GM18517 (cell line): ENCODE measurements around the gene WDR41.
A peak's percentile ranks its signal among the peaks of the same experiment; 100 is the strongest.
"Not testable (repeated sequence)": the region's sequence is repeated elsewhere in the genome, so short reads cannot be mapped to it uniquely, and the experiment has no call there.

Source experiments
- ATAC-seq: cut with Tn5 transposase; IDR thresholded peaks from one replicate; pipeline ENCODE4 v1.9.1; 2021; ENCODE audit warnings: mild to moderate bottlenecking, moderate library complexity; ENCODE audit not compliant: unreplicated experiment

Gene WDR41, protein sequence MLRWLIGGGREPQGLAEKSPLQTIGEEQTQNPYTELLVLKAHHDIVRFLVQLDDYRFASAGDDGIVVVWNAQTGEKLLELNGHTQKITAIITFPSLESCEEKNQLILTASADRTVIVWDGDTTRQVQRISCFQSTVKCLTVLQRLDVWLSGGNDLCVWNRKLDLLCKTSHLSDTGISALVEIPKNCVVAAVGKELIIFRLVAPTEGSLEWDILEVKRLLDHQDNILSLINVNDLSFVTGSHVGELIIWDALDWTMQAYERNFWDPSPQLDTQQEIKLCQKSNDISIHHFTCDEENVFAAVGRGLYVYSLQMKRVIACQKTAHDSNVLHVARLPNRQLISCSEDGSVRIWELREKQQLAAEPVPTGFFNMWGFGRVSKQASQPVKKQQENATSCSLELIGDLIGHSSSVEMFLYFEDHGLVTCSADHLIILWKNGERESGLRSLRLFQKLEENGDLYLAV

GRCh38 chr5:77491783-77492652 lies at the start of gene WDR41:
Gene WDR41 (minus strand): TSS chr5:77492316. CDS start chr5:77492220, 96 bp downstream.
- ATAC-seq, result peak; percentile 90

DNA sequence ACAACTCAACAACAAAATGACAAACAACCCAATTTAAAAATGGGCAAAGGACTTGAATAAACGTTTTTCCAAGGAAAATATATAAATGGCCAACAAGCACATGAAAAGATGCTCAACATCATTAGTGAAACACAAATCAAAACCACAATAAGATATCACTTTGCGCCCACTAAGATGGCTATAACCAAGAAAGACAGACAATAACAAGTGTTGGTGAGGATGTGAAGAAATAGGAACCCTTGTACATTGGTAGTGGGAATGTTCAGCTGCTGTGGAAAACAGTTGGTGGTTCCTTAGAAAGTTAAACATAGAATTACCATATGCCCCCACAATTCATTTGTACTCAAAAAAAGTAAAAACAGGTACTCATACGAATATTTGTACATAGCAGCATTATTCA lies 39.2 kb upstream of the WDR41 start:
- no peak for ATAC-seq

DNA sequence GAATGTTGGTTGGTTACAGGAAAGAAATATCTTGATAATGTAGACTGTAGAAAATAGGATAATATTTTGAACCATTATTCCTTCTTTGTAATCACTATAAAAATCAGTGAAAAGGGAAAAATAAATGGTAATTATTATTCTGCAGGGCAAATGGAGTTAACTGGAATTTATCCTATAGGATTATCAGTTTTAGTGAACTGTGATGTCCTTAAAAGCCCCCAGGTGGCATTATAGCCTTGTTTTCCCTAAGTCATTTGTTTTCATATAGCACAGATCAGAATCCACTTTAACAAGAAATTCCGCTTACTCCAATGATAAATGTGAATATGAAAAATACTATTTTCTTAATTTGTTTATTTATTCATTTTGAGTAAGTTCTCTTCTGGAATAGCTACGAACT lies 26.2 kb upstream of the WDR41 start:
- ATAC-seq, result no peak

GRCh38 chr5:77514457-77514856 lies 22.3 kb upstream of the WDR41 start:
- ATAC-seq, result no peak

DNA sequence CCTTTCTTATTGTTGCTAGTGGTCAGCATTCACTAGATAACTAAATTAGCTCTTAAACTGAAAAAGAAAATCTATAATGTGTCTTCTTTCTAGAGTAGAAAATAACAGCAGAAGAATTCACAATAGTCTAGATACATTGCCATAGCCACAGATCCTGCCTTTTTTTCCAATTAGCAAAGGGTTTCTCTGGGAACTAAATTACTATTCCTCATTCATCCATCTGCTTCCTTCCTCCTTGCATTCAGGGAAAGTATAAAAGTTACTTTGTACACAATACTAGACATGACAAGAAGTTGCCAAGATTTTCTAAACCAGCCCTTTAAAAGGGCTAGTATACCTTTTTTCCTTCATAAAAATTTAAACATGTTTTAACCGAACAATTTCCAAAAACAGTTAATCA lies 21.2 kb upstream of the WDR41 start:
- no peak for ATAC-seq

- ATAC-seq, result not testable (repeated sequence)
These were observed 9.0 kb upstream of the WDR41 start for GRCh38 chr5:77501132-77501531.

- ATAC-seq, result no peak
These were observed 7.9 kb upstream of the WDR41 start for GRCh38 chr5:77499973-77500372.

DNA sequence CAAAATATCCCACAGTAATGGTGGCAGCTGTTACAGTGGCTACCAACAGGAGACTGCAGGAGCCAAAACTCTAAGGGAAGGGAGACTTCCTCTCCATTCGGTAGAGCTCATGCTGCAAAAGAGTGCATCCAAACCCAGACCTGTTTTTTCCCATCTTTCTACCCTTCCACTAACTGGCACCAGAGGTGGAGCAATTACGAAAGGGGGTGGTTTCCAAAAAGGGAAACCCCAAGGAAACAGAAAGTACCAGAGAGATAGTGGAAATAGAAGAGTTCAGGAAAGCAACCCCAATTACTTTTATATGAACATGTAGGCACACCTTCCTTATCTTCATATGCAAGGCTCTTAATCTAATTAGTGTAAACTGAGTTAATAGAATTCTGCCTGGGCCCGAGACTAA lies 7.3 kb upstream of the WDR41 start:
- ATAC-seq, result no peak

DNA sequence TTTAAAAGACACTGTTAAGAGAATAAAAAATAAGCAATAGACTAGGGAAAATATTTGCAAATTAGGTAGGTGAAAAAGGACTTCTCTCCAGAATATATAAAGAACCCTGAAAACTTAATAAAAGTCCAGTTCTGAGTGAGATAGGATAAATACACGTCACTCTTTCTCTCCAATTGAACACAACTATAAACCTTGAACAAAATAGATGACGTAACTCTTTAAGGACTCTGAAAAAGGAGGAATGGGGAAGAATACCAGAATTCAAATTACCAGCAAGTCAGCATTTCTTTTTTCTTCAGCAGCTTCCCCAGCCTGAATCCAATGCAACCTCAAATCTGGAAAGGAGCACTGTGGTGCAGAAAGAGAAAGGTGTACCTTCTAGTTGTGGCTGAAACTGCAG lies 6.8 kb upstream of the WDR41 start:
- ATAC-seq, result no peak

DNA sequence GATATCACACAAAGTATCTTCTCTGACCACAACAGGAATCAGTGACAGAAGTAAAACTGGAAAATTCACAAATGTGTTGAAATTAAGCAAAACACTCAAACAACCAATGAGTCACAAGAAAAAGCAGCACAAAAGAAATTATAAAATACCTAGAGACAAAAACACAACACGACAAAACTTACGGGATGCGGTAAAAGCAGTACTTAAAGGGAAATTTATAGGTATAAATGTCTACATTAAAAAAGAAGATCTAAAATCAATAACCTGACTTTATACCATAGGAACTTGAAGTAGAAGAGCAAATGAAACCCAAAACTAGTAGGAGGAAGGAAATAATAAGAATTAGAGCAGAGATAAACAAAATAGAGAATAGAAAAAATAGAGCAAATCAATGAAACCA lies 2.8 kb upstream of the WDR41 start:
- no peak for ATAC-seq

- ATAC-seq, result peak; percentile 9
These were observed 511 bp upstream of the WDR41 start for GRCh38 chr5:77492653-77493000.

GRCh38 chr5:77490741-77491344 lies 1.3 kb downstream of the WDR41 start:
- ATAC-seq, result not testable (repeated sequence)

- no peak for ATAC-seq
These were observed 5.7 kb downstream of the WDR41 start for GRCh38 chr5:77486344-77486962.

- no peak for ATAC-seq
These were observed 8.4 kb downstream of the WDR41 start for GRCh38 chr5:77483682-77484081.

GRCh38 chr5:77475041-77475440 lies 17.1 kb downstream of the WDR41 start:
- not testable (repeated sequence) for ATAC-seq

DNA sequence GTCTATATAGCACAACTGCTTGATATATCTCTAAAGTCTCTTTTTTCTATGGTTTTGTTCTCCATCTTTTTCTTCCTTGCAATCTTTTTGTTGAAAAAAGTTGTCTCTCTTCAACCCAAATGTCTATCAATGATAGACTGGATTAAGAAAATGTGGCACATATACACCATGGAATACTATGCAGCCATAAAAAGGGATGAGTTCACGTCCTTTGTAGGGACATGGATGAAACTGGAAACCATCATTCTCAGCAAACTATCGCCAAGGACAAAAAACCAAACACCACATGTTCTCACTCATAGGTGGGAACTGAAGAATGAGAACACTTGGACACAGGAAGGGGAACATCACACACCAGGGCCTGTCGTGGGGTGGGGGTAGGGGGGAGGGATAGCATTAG lies 23.2 kb downstream of the WDR41 start:
- ATAC-seq, result not testable (repeated sequence)

- no peak for ATAC-seq
These were observed 28.2 kb downstream of the WDR41 start for GRCh38 chr5:77463905-77464304.

DNA sequence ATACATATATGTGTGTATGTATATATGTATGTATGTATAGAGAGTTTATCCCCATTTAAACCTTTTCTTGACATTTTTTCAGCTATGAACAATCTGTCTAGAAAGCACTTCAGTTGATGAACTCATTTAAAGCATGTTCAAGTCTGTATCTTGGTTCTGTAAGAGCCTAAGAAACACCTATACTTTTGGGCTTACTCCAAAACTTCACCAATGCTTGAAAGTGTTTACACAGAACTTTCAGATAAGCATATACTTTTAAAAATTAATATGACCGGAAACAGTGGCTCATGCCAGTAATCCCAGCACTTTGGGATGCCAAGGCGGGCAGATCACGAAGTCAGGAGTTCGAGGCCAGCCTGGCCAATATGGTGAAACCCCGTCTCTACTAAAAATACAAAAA lies 30.8 kb downstream of the WDR41 start:
- ATAC-seq, result no peak

DNA sequence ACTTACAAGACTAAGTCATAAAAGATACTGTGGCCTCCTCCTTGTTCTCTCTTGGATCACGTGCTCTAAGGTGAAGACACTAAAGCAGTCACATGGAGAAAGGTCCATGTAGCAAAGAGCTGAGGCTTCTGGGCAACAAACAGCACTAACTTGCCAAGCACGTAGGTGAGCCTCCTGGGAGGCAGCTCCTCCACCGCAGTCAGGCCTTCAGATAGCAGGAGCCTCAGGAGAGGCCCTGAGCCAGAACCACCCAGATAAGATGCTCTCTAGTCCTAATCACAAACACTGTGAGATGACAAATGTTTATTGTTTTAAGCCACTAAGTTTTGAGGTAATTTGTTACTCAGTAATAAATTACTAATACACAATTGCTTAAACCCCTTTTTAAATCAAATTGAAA lies 38.0 kb downstream of the WDR41 start:
- no peak for ATAC-seq

GRCh38 chr5:77452351-77452750 lies 39.8 kb downstream of the WDR41 start:
- ATAC-seq, result no peak

- ATAC-seq, result no peak
These were observed 42.1 kb downstream of the WDR41 start for GRCh38 chr5:77449981-77450380.
